ENCODE measurements around the gene VASN. TPM values are rescaled to one million over a fixed set of nuclear protein-coding genes. Genes with fewer than 3 reads are reported as not detected.

The VASN gene
- total RNA-seq, 1 experiment from 2014 or later = 18.1 TPM

- peak; percentile 92 for DNase-seq
- Mint-ChIP-seq H3K27me3 (ENCODE audit: unreplicated experiment) (no peaks in the 10 kb centered on the region), H3K4me3 (ENCODE audit: low read depth, unreplicated experiment) (no peak overlapping the region), H3K9me3 (ENCODE audit: low read depth, unreplicated experiment) (no peaks in the 10 kb centered on the region), H3K36me3 (ENCODE audit: insufficient read depth, unreplicated experiment) (peaks cover 36% of the 10 kb centered on the region), H3K4me1 (ENCODE audit: low read depth, unreplicated experiment) (no peaks in the 10 kb centered on the region), H3K27ac (ENCODE audit: unreplicated experiment) (no peak overlapping the region)
- TF ChIP-seq CTCF (IDR thresholded peaks at IDR 0.05; ENCODE audit: unreplicated experiment) = peak; percentile 99
- CTCF ChIA-PET = interaction anchor here (0.5 to 3.4 kb wide), 20 partner anchors 11 to 1186 kb away, joined by 3 to 53 read pairs (median 7); partner anchors contain the start of genes CORO7, PAM16 and TFAP4
- no TSS peak for BruUV-seq (replicated peaks)
- intact Hi-C loops (cut with micrococcal nuclease; ENCODE audit: unreplicated experiment) = loop anchor here (1.0 kb wide), 1 partner anchor 43 kb away; no protein-coding TSS in a partner anchor
Measured at GRCh38 chr16:4402439-4403132, 30.9 kb downstream of the VASN start.

GRCh38 chr16:4403133-4403949 lies 31.7 kb downstream of the VASN start:
- Mint-ChIP-seq H3K4me1 (ENCODE audit: low read depth, unreplicated experiment) (no peaks in the 10 kb centered on the region), H3K4me3 (ENCODE audit: low read depth, unreplicated experiment) (no peak overlapping the region), H3K27ac (ENCODE audit: unreplicated experiment) (no peak overlapping the region), H3K9me3 (ENCODE audit: low read depth, unreplicated experiment) (no peaks in the 10 kb centered on the region), H3K27me3 (ENCODE audit: unreplicated experiment) (no peaks in the 10 kb centered on the region), H3K36me3 (ENCODE audit: insufficient read depth, unreplicated experiment) (peaks cover 36% of the 10 kb centered on the region)
- CTCF ChIA-PET = interaction anchor here (0.7 to 3.4 kb wide), 19 partner anchors 12 to 566 kb away, joined by 3 to 53 read pairs (median 8); partner anchors contain the start of genes CORO7, PAM16 and TFAP4
- no TSS peak for BruUV-seq (replicated peaks)
- TF ChIP-seq CTCF (IDR thresholded peaks at IDR 0.05; ENCODE audit: unreplicated experiment) = no peak
- intact Hi-C loops (cut with micrococcal nuclease; ENCODE audit: unreplicated experiment) = no loop called here
- DNase-seq = no peak

- no TSS peak for BruUV-seq (replicated peaks)
- TF ChIP-seq CTCF (IDR thresholded peaks at IDR 0.05; ENCODE audit: unreplicated experiment) = peak; percentile 84
- intact Hi-C loops (cut with micrococcal nuclease; ENCODE audit: unreplicated experiment) = no loop called here
- Mint-ChIP-seq H3K36me3 (ENCODE audit: insufficient read depth, unreplicated experiment) (peaks cover 36% of the 10 kb centered on the region), H3K27ac (ENCODE audit: unreplicated experiment) (peak overlapping the region; percentile 42), H3K4me1 (ENCODE audit: low read depth, unreplicated experiment) (no peaks in the 10 kb centered on the region), H3K9me3 (ENCODE audit: low read depth, unreplicated experiment) (no peaks in the 10 kb centered on the region), H3K27me3 (ENCODE audit: unreplicated experiment) (no peaks in the 10 kb centered on the region), H3K4me3 (ENCODE audit: low read depth, unreplicated experiment) (no peak overlapping the region)
- DNase-seq = peak; percentile 65
- CTCF ChIA-PET = interaction anchor here (0.6 to 3.3 kb wide), 10 partner anchors 12 to 151 kb away, joined by 3 to 38 read pairs (median 12); partner anchors contain the start of genes CORO7 and PAM16
Measured at GRCh38 chr16:4404247-4404966, 32.8 kb downstream of the VASN start.

Data from Calu3 (cell line).